ENCODE measurements around the gene APPL2. TPM values are rescaled to one million over a fixed set of nuclear protein-coding genes. Genes with fewer than 3 reads are reported as not detected.

Gene APPL2
- total RNA-seq, 4 donors from 2014 or later = 28.6 to 30.6 (median 30.3) TPM

GRCh38 chr12:105272814-105273416, 36.9 kb upstream of the APPL2 start:
- WGBS, 2 donors = 86 to 90% methylated on average over 4 of the region's 4 CpGs
- no peak for DNase-seq

DNA sequence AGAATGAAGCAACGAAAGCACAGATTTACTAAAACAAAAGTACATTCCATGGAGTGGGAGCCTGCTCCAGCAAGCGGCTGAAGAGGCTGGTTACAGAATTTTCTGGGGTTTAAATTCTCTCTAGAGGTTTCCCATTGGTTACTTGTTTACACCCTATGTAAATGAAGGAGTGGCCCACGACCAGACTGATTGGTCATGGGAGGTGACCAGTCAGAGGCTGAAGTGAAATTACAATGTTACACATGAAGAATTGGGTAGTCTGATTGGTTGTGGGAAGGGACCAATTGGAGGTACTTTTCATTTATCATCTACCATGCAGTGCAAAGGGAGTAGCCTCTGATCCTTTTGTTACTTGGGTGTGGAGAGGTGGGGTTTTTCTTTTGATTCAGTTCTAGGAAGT, 36.2 kb upstream of the APPL2 start:
- H3K4me1 ChIP-seq = no peaks in the 10 kb centered on the region
- no peak for DNase-seq
- H3K9me3 ChIP-seq = no peaks in the 10 kb centered on the region
- H3K27ac ChIP-seq = no peak overlapping the region
- H3K4me3 ChIP-seq (replicated peaks in 1 of 3) = no peak overlapping the region
- no peak for TF ChIP-seq POLR2A (IDR thresholded peaks at IDR 0.05)
- no peak for TF ChIP-seq CTCF (IDR thresholded peaks at IDR 0.05)
- intact Hi-C loops (cut with DNase I) = no loop called here
- no peaks in the 10 kb centered on the region for H3K36me3 ChIP-seq
- H3K27me3 ChIP-seq = no peaks in the 10 kb centered on the region
- 71 to 77% methylated on average over 3 of the region's 3 CpGs for WGBS, 2 donors

More at GRCh38 chr12:105272814-105273416, 36.9 kb upstream of the APPL2 start:
- H3K4me1 ChIP-seq = no peaks in the 10 kb centered on the region
- intact Hi-C loops (cut with DNase I) = no loop called here
- no peak overlapping the region for H3K27ac ChIP-seq
- TF ChIP-seq POLR2A (IDR thresholded peaks at IDR 0.05) = no peak
- no peak for TF ChIP-seq CTCF (IDR thresholded peaks at IDR 0.05)
- H3K36me3 ChIP-seq = no peaks in the 10 kb centered on the region
- no peaks in the 10 kb centered on the region for H3K9me3 ChIP-seq
- no peak overlapping the region for H3K4me3 ChIP-seq (replicated peaks in 1 of 3)
- H3K27me3 ChIP-seq = no peaks in the 10 kb centered on the region

DNA sequence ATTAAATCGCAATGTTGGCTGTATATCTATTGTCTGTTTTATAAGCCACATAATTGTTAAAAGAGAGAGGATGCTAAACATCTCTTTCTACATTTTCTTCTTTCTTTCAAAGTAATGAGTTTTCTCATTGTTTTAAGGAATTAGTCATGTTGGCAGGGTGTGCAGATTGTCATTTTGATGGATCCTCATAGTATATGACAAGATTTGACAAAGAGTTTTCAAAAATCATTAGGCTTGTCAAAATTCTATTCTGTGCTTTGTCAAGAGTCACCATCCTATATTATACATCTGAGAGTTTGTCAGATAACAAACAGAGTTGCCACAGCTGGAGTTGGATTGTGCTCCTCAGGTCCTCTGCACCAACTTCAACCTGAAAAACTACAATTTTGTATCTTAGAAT, 35.4 kb upstream of the APPL2 start:
- Histone ChIP-seq H3K36me3 (no peaks in the 10 kb centered on the region), H3K27me3 (no peaks in the 10 kb centered on the region), H3K4me1 (no peaks in the 10 kb centered on the region), H3K9me3 (no peaks in the 10 kb centered on the region), H3K27ac (no peak overlapping the region), H3K4me3 (replicated peaks in 1 of 3) (no peak overlapping the region)
- WGBS, 2 donors = 89 to 90% methylated on average over 1 of the region's 1 CpG
- intact Hi-C loops (cut with DNase I) = no loop called here
- no peak for DNase-seq
- TF ChIP-seq POLR2A (IDR thresholded peaks at IDR 0.05) (no peak), CTCF (IDR thresholded peaks at IDR 0.05) (no peak)

DNA sequence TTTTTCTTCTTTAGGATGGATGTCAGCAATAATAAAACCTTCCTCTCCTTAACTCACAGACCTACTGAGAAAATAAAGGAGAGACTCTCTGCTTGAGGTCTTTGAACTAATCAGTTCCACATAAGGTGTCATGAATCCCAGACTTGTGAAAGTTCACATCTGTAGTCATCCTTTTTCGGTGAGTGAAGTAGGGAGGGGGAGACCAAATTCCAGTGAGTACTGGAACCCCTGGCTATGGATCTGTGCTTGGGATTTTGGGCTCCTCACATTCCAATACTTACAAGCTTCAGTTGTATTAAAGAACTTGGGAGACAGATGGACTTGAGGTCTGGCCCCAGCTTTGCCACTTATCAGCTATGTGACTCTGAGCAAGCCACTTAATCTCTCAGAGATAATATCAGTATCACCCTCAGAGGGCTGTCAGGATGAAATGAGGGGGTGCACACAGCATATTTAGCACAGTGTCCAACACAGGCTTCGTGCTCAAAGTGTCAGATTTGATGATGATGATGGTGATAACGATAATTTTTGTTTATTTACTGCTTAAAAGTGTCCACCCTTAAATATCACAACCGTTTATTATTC, 34.8 kb upstream of the APPL2 start:
- Histone ChIP-seq H3K4me1 (no peaks in the 10 kb centered on the region), H3K36me3 (no peaks in the 10 kb centered on the region), H3K9me3 (no peaks in the 10 kb centered on the region), H3K27ac (no peak overlapping the region), H3K4me3 (replicated peaks in 1 of 3) (no peak overlapping the region), H3K27me3 (no peaks in the 10 kb centered on the region)
- intact Hi-C loops (cut with DNase I) = no loop called here
- DNase-seq = no peak
- TF ChIP-seq CTCF (IDR thresholded peaks at IDR 0.05) (no peak), POLR2A (IDR thresholded peaks at IDR 0.05) (no peak)
- WGBS, 2 donors = 72 to 73% methylated on average over 4 of the region's 4 CpGs

DNA sequence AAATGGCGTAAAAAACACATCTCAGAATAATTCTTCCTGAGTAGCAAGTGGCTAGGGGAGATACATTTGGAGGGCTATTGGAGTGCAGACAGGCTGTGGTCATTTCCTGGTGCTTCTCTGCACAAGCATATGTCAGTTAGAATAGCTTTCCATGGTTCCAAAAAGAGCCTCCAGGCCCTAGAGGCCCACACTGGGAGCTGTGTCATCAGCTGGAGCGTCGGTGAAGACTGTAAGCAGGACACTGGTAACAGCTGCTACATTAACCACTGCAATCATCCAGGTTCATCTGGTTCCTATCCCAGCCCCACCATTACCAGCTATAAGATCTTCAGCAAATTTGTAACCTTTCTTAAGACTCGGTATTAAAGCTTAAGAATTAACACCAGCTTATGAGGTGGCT, 31.7 kb upstream of the APPL2 start:
- 91 to 92% methylated on average over 4 of the region's 4 CpGs for WGBS, 2 donors
- H3K36me3 ChIP-seq = no peaks in the 10 kb centered on the region
- no peaks in the 10 kb centered on the region for H3K9me3 ChIP-seq
- no peak overlapping the region for H3K4me3 ChIP-seq (replicated peaks in 1 of 3)
- H3K4me1 ChIP-seq = no peaks in the 10 kb centered on the region
- no peak for DNase-seq
- no peaks in the 10 kb centered on the region for H3K27me3 ChIP-seq
- intact Hi-C loops (cut with DNase I) = no loop called here
- no peak overlapping the region for H3K27ac ChIP-seq
- TF ChIP-seq POLR2A (IDR thresholded peaks at IDR 0.05) = no peak
- no peak for TF ChIP-seq CTCF (IDR thresholded peaks at IDR 0.05)

Measured in thyroid gland (tissue), 4 donors.